ENCODE results near the gene RPL18.

DNA sequence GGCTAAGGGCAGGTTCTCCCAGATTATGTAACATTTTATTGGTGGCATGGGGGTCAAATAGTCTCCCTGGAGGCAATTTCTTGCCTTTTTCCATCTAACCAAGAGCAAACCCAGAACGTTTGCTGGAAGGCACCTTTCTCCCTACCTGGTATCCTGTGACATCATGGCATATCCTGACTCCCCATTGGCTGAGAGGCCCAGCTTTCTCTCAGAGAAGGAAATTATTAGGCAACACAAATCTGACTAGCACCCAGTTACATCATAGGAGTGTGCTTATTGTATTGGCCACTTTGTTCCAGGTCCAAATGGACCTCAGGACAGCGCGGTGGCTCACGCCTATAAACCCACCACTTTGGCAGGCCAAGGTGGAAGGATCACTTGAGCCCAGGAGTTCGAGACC, 40.8 kb upstream of the RPL18 start:
- TF ChIP-seq, protein P1, sequence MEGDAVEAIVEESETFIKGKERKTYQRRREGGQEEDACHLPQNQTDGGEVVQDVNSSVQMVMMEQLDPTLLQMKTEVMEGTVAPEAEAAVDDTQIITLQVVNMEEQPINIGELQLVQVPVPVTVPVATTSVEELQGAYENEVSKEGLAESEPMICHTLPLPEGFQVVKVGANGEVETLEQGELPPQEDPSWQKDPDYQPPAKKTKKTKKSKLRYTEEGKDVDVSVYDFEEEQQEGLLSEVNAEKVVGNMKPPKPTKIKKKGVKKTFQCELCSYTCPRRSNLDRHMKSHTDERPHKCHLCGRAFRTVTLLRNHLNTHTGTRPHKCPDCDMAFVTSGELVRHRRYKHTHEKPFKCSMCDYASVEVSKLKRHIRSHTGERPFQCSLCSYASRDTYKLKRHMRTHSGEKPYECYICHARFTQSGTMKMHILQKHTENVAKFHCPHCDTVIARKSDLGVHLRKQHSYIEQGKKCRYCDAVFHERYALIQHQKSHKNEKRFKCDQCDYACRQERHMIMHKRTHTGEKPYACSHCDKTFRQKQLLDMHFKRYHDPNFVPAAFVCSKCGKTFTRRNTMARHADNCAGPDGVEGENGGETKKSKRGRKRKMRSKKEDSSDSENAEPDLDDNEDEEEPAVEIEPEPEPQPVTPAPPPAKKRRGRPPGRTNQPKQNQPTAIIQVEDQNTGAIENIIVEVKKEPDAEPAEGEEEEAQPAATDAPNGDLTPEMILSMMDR (IDR thresholded peaks at IDR 0.05; ENCODE audit: borderline replicate concordance, extremely low read depth, low read length, poor library complexity, severe bottlenecking): no peak
- no peak for TF ChIP-seq EZH2 (IDR thresholded peaks at IDR 0.05; ENCODE audit: borderline replicate concordance, low read depth, low read length, severe bottlenecking)

Measured in DND-41 (cell line).